Dermis microvascular lymphatic vessel endothelial cell (primary cell): ENCODE data around the gene MAGOHB. TPM values are rescaled to one million over a fixed set of nuclear protein-coding genes. Genes with fewer than 3 reads are reported as not detected.
"Not testable (repeated sequence)": the region's sequence is repeated elsewhere in the genome, so short reads cannot be mapped to it uniquely, and the experiment has no call there.

Experiments
- DNase-seq, 2 donors: peaks; one replicate each; pipeline versions ENCODE4 v3.0.0 to v3.0.0-alpha.2; 2010; ENCODE audit warnings: low read depth in 2 of 2
- total RNA-seq: library from RNA; depleted of rRNA; stranded (reverse); fragments of >200 nt; gene quantifications from 2 replicates; pipeline ENCODE4 v1.2.1, GENCODE V29; 2014

Gene MAGOHB
- 8.7 and 11.3 TPM in 2 replicates for total RNA-seq

DNA sequence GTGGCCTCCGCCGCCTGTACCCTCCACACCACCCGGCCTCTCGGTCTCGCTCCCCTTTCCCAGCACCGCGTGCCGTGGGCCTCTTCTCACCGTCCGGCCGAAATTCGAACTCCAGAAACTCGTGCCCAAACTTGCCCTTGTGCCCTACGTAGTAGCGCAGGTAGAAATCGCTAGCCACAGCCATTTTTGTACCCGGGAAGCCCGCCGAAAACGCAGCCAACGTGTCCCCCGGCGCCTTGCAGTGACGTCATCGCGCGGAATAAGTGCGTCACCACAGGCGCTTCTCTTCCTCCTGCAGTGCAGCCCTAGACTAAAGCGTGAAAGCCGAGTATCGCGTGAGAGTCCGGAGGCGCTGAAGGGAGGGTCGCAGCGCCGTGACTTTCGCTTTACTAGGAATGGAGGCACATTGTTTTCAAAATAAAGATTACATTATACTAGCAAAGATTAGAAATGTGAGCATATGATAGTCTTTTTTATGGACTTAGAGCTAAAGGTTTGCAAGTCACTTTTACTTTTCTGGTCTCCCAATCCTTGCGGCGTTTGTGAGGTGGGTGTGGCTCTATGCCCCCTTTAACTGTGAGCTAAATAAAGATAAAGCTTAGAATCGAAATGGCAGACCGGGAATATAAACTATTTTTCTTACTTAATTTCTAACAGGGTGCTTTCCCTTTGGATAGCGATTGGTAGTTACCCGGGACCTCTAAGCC, at the start of gene MAGOHB:
MAGOHB (minus strand) TSS at position 261 of the 707 bp plus-strand sequence; CDS start at position 184, 77 bp downstream.
- DNase-seq, result peak; percentile 95 to 96

DNA sequence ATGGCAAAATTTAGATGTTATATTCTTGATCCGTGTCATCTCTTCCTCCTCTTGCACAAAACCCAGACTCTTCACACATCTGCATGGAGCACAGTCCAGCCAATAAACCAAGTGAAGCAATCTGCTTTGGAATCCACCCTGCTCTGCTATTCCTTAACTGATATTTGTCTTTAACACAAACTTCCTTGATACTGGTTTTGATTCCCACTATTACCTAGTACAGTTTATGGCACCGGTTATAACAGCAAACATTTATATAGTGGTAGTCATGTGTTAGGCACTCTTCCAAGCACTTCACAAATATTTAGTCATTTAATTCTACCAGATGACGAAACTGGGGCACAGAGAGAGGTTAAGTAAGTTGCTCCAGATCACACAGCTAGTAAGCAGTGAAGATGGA, 47.9 kb upstream of the MAGOHB start:
- DNase-seq, result no peak

DNA sequence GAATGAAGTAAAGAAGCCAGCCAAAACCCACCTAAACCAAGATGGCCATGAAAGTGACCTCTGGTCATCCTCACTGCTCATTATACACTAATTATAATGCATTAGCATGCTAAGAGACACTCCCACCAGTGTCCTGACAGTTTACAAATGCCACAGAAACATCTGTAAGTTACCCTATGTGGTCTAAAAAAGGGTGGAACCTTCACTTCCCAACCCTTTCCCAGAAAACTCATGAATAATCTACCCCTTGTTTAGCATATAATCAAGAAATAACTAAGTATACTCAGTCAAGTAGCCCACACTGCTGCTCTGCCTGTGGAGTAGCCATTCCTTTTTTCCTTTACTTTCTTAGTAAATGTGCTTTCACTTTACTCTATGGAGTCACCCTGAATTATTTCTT, 40.6 kb upstream of the MAGOHB start:
- no peak for DNase-seq

GRCh38 chr12:10652192-10652591, 38.8 kb upstream of the MAGOHB start:
- DNase-seq, result no peak

GRCh38 chr12:10646576-10646975, 33.2 kb upstream of the MAGOHB start:
- not testable (repeated sequence) for DNase-seq

DNA sequence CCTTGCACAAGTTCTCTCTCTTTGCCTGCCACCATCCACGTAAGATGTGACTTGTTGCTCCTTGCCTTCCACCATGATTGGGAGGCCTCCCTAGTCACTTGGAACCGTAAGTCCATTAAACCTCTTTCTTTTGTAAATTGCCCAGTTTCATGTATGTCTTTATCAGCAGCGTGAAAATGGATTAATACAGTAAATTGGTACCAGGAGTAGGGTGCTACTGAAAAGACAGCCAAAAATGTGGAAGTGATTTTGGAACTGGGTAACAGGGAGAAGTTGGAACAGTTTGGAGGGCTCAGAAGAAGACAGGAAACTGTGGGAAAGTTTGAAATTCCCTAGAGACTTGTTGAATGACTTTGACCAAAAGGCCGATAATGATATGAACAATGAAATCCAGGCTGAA, 32.5 kb upstream of the MAGOHB start:
- DNase-seq, result no peak

GRCh38 chr12:10641735-10642500, 28.5 kb upstream of the MAGOHB start:
- DNase-seq, result peak; percentile 87 to 99

DNA sequence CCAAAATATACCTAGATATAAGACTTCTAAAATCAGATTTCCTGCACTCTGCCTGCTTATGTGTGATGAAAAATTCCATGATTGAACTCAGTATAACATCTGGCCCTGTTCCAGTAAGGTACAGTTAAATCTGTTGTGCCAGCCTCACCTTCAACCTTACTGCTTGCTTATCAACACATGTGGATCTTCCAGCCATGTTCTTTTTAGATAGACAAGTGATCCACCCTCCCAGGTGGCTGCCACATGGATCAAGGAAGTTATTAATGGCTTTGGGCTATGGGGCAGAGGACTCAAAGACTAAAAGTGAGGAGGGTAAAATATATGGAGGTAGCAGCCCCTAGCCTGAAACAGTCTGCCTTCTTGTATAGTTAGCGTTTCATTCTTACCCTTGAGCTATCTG, 25.3 kb upstream of the MAGOHB start:
- DNase-seq, result peak in 1 of 2 donors; percentile 7

DNA sequence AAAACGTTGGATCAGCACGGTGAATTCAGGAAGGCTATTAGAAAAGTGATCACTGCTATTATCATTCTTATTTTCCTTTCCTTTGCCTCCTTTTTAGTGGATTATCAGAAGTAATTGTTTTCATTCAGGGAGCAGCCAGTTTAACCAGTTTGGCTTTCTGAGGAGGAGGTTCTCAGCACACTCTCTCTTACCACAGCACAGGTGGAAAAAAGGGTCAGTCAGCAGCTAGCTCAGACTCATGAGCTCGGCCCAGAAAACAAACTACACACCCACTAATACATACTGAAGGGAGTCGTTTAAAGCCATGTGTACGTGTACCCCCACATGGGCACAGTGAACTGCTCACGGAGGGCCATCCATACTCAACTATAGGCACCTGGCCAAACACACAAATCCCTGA, 23.2 kb upstream of the MAGOHB start:
- no peak for DNase-seq

- no peak for DNase-seq
Measured at GRCh38 chr12:10636124-10636523, 22.7 kb upstream of the MAGOHB start.

DNA sequence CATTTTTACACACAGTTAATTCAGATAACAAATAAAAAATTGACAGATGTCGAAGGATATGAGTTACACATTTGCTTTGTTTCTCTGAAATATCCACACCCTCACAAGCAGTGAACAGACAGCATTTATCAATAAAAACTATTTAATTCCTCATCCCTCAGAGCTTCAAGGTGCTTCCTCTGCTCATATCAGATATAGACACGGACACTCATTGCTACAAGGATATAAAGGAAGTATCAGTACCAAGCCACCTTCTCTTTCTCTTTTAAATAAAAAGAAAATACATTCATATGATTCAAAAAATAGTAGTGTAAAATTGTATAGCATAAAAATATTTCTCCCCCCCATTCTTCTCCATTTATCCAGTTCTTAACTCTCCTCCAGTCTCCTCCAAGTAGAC, 21.9 kb upstream of the MAGOHB start:
- DNase-seq, result no peak

DNA sequence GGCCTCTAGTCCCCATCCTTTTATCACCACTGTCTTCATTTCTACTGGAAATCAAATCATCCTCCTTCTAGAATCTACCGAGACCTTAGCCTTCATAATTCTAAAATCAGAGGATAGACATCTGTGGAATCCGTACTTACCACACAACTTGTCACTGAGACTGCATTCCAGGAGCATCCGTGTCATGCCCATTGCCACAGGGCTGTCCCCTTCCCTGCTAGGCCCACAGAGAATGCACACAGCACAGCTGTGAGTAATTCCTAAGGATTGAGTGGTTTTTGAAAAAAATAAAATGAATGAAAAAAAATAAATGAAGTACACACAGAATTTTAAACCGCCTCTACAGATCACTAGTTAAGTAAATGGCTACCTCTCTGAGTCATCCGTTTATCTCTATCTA, 21.0 kb upstream of the MAGOHB start:
- DNase-seq, result no peak

DNA sequence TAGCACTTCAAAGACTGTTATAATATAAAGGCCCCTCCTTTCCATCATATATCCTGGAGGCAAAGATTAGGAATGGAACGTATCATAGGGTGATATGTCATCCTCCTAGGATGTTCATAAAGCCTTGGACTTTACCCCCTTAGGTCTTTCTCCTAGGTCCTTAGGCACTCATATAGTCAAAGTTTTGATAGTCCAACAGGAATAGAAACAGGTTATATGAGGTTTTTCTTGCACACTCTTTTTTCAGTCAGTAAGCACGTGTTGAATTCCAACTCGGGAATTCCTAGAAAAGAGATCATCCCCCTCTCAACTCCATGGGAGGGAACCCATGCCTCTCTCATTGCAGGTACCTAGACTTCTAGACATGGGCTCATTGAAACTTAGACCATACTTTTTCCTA, 20.1 kb upstream of the MAGOHB start:
- no peak for DNase-seq

GRCh38 chr12:10632226-10632625, 18.8 kb upstream of the MAGOHB start:
- DNase-seq, result no peak

DNA sequence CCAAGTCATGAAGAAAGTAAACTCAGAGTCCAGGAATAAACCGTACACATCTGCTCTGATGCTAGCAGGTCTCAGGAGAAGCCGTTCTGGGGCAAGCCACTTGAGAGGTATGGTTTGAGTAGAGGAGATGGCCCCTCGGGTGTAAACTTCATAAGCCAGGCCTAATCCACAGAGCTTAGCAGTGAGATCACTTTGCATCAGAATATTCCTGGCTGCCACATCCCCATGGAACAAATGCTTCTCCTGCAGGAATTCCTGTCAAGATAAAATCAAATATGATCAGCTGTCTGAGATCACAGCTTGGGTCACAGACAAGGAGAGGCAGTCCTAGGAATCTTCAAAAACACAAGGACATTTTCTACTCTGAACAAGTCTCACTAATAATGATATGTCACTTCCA, 11.2 kb upstream of the MAGOHB start:
- peak in 1 of 2 donors; percentile 18 for DNase-seq

GRCh38 chr12:10623131-10623530, 9.7 kb upstream of the MAGOHB start:
- no peak for DNase-seq

- DNase-seq, result no peak
Measured at GRCh38 chr12:10621278-10621677, 7.9 kb upstream of the MAGOHB start.

DNA sequence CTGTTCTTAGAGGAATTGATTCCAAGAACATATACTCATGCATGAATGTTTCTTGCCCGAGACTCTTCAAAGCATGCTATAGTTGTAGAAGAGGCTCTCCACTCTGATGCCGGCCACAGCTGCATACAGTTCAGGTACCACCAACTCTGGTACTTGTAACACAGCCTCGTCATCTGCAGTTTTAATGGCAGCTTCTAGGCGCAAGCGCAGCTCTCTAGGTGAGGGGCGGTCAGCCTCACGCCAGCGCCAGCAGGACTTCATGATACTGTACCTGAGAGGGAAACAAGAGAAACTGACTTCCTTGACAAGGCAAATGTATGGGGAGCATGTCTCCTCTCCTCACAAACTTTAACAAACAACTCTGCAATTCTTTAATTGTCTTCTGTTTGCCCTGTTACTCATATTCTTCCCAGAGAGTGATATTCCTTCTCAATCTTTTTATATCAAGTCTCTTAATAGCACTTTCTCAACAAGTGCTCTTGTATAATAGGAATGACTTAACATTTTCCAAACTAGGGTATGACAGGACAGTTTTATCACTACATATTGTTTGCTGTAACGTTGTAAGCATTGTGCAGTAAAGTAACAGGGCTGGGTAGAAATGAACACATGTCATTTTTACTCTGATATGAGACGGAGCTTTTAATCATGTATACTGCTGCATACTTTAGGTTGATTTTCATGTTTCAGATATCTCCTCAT, 6.8 kb upstream of the MAGOHB start:
- no peak for DNase-seq

- peak in 1 of 2 donors; percentile 28 for DNase-seq
Measured at GRCh38 chr12:10618338-10618987, 5.1 kb upstream of the MAGOHB start.

GRCh38 chr12:10617863-10618262, 4.5 kb upstream of the MAGOHB start:
- DNase-seq, result no peak

- DNase-seq, result no peak
Measured at GRCh38 chr12:10615532-10615931, 2.1 kb upstream of the MAGOHB start.

- no peak for DNase-seq
Measured at GRCh38 chr12:10614056-10614370, 604 bp upstream of the MAGOHB start.
